Gastrocnemius medialis (tissue), 4 donors: ENCODE measurements around the gene IMPDH1. TPM values are rescaled to one million over a fixed set of nuclear protein-coding genes. Genes with fewer than 3 reads are reported as not detected.
A peak's percentile ranks its signal among the peaks of the same experiment; 100 is the strongest.

Experiments used
- ATAC-seq, 2 donors: fragments of 150-250 bp; one replicate each; pipeline ENCODE4 v1.9.1; 2016
- DNase-seq, 2 donors: peaks; one replicate each; pipeline ENCODE4 v3.0.0-alpha.2; 2019
- H3K27ac ChIP-seq, 4 donors: fragments of 200-600 bp; sonication (generic); 1 replicate in 1 of 4; 2 replicates in 3 of 4; pipeline ENCODE4 v1.5.1; 2016 to 2018; ENCODE audit warnings: mild to moderate bottlenecking in 2 of 4, moderate library complexity in 1 of 4
- H3K27me3 ChIP-seq, 3 donors: fragments of 200-600 bp; sonication (generic) in 2 of 3; 1 replicate in 1 of 3; 2 replicates in 2 of 3; pipeline versions ENCODE4 v1.5.1 to v1.6.0; 2016 to 2019; ENCODE audit warnings: mild to moderate bottlenecking in 1 of 3, moderate library complexity in 1 of 3
- H3K36me3 ChIP-seq, 2 donors: fragments of 200-600 bp; sonication (generic) in 1 of 2; one replicate each; pipeline ENCODE4 v1.5.1; 2017 to 2018
- H3K4me1 ChIP-seq, 2 donors: fragments of 200-600 bp; sonication (generic) in 1 of 2; one replicate each; pipeline ENCODE4 v1.5.1; 2016 to 2017; ENCODE audit warnings: mild to moderate bottlenecking in 2 of 2
- H3K4me3 ChIP-seq, 4 donors: fragments of 200-600 bp; sonication (generic) in 3 of 4; 1 replicate in 1 of 4; 2 replicates in 3 of 4; pipeline ENCODE4 v1.5.1; 2016 to 2019; ENCODE audit warnings: mild to moderate bottlenecking in 2 of 4
- H3K9me3 ChIP-seq, 3 donors: fragments of 200-600 bp; sonication (generic) in 2 of 3; 1 replicate in 1 of 3; 2 replicates in 2 of 3; pipeline ENCODE4 v1.5.1; 2016 to 2019
- POLR2A ChIP-seq, 2 donors: fragments of 450-650 bp; IDR thresholded peaks; one replicate each; pipeline ENCODE4 v1.6.1; 2017; ENCODE audit warnings: antibody characterized with exemption in 2 of 2, mild to moderate bottlenecking in 2 of 2, moderate library complexity in 2 of 2
- in situ Hi-C, 4 donors: fragments of 200-750 bp; cut with MboI; loops; one replicate each; pipeline versions ENCODE4 v1.15.0 to v1.8.0; 2017; ENCODE audit warnings: low sequenced_read_pairs in 4 of 4
- intact Hi-C: fragments of 100-400 bp; cut with DNase I; formaldehyde crosslinking; loops from one replicate; pipeline ENCODE4 v1.15.1; 2023; ENCODE audit warnings: low total_unique reads
- total RNA-seq, 4 donors: library from RNA; depleted of rRNA; stranded (reverse); fragments of >200 nt; gene quantifications; one replicate each; pipeline versions ENCODE4 v1.1.0 to v1.2.3, GENCODE V29; 2016
- TF ChIP-seq, protein P1 (sequence below), 5 experiments: fragments of 450-650 bp in 3 of 5; fragments of 200-600 bp in 2 of 5; sonication (generic) in 2 of 5; IDR thresholded peaks in 4 of 5; conservative IDR thresholded peaks in 1 of 5; 1 replicate in 4 of 5; 2 replicates in 1 of 5; pipeline ENCODE4 v1.5.1; 2016 to 2019; ENCODE audit warnings: antibody characterized with exemption in 5 of 5, mild to moderate bottlenecking in 3 of 5, moderate library complexity in 3 of 5

IMPDH1 gene
- total RNA-seq, 4 donors from 2014 or later, result 4.0 to 7.1 (median 4.9) TPM

DNA sequence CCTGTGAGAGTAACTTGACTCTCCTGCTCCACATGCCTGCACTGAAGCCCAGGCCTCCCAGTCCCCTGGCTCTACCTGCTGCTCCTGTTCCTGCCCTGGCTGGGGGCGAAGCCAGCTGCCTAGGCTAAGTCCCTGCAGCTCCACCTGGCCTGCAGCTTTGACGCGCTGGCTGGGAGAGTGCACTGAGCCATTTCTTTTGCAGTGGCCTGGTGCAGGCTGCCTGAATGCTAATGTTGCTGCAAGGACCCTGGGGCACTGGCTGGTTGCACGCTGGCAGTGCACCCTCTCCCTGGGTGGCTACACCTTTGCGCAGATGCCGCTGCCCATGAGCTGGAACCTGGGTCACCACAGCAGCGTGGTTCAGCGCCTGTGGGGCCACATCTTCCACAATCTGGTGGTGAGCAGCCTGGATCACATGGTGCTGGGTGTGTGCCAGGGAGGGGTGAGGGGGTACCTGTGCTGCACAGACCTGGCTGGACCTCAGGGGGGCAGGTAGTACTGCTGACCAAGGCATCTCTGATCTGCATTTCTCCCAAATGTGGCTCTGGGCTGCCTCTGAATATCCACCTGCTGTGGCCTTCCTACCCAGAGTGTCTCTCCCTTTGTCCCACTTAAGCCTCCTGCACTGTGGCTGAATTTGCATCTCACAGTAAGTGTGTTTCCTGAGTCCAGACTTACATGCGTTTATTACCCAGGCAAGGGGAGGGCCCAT, 20.0 kb downstream of the IMPDH1 start:
- in situ Hi-C loops (loop anchor here in 1 of 4 donors (5.0 kb wide), 1 partner anchor 42 kb away; no protein-coding TSS in a partner anchor), intact Hi-C loops (no loop called here)
- TF ChIP-seq, protein P1, sequence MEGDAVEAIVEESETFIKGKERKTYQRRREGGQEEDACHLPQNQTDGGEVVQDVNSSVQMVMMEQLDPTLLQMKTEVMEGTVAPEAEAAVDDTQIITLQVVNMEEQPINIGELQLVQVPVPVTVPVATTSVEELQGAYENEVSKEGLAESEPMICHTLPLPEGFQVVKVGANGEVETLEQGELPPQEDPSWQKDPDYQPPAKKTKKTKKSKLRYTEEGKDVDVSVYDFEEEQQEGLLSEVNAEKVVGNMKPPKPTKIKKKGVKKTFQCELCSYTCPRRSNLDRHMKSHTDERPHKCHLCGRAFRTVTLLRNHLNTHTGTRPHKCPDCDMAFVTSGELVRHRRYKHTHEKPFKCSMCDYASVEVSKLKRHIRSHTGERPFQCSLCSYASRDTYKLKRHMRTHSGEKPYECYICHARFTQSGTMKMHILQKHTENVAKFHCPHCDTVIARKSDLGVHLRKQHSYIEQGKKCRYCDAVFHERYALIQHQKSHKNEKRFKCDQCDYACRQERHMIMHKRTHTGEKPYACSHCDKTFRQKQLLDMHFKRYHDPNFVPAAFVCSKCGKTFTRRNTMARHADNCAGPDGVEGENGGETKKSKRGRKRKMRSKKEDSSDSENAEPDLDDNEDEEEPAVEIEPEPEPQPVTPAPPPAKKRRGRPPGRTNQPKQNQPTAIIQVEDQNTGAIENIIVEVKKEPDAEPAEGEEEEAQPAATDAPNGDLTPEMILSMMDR (IDR thresholded peaks at IDR 0.05 in 4 of 5, conservative IDR thresholded peaks at IDR 0.05 in 1 of 5), result no peak
- no peak for TF ChIP-seq POLR2A (IDR thresholded peaks at IDR 0.05)
- no peaks in the 10 kb centered on the region for H3K27me3 ChIP-seq
- H3K4me3 ChIP-seq, result no peak overlapping the region
- no peaks in the 10 kb centered on the region for H3K36me3 ChIP-seq
- no peaks in the 10 kb centered on the region for H3K9me3 ChIP-seq
- H3K4me1 ChIP-seq, result no peaks in the 10 kb centered on the region
- H3K27ac ChIP-seq, result no peak overlapping the region
- no peak for ATAC-seq
- DNase-seq, result no peak

DNA sequence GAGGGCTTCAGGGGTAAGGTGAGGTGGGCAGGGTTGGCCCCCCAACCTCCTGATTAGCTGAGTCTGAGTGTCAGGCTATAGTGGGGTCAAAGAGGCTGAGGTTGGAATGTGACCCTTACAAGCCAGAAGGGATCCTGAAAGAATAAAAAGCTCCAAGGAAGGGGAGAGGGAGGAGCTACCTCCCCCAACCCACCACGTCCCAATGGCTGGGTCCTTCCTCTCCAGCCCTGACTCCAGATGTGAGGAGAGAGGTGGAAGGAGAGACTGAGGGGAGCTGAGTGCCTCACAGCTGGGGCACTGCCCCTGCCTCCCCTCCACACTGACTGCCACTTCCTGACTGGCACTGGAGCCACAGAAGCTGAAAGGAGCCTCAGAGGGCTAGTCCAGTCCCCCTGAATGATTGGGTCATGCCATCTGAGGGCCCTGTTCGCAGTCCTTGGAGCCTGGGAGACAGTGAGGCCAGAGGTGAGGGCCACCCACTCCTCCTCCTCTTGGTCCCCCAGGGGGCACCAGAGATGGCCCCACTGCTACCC, 20.6 kb downstream of the IMPDH1 start:
- DNase-seq, result no peak
- no peak for ATAC-seq
- Histone ChIP-seq H3K36me3 (no peaks in the 10 kb centered on the region), H3K4me3 (no peak overlapping the region), H3K27me3 (no peaks in the 10 kb centered on the region), H3K4me1 (no peaks in the 10 kb centered on the region), H3K9me3 (no peaks in the 10 kb centered on the region), H3K27ac (no peak overlapping the region)
- TF ChIP-seq, protein P1 (IDR thresholded peaks at IDR 0.05 in 4 of 5, conservative IDR thresholded peaks at IDR 0.05 in 1 of 5), result no peak
- TF ChIP-seq POLR2A (IDR thresholded peaks at IDR 0.05), result no peak
- in situ Hi-C loops, result loop anchor here in 1 of 4 donors (5.0 kb wide), 1 partner anchor 42 kb away; no protein-coding TSS in a partner anchor
- intact Hi-C loops, result no loop called here

DNA sequence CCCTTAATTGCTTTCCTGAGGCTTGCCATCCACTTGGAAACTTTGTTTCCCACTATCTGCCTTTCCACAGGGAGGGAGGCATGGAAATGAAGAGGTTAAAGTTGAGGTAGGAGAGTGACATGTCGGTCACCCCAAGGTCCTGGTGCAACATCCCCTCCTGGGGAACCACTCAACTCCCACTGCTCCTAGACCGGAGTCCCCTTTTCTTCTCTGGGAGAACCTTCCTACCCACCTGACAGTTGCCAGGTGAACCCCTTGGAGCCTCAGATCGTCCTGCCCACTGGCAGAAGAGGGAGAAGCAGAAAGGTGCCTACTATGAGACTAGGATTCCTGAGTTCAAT, 21.7 kb downstream of the IMPDH1 start:
- TF ChIP-seq, protein P1 (IDR thresholded peaks at IDR 0.05 in 4 of 5, conservative IDR thresholded peaks at IDR 0.05 in 1 of 5), result no peak
- TF ChIP-seq POLR2A (IDR thresholded peaks at IDR 0.05), result no peak
- Histone ChIP-seq H3K27me3 (no peaks in the 10 kb centered on the region), H3K4me3 (no peak overlapping the region), H3K36me3 (no peaks in the 10 kb centered on the region), H3K27ac (no peak overlapping the region), H3K9me3 (no peaks in the 10 kb centered on the region), H3K4me1 (peaks cover 0 to 4% of the 10 kb centered on the region in 2 donors)
- in situ Hi-C loops (loop anchor here in 1 of 4 donors (5.0 kb wide), 1 partner anchor 41 kb away; no protein-coding TSS in a partner anchor), intact Hi-C loops (no loop called here)
- DNase-seq, result no peak
- ATAC-seq, result no peak

DNA sequence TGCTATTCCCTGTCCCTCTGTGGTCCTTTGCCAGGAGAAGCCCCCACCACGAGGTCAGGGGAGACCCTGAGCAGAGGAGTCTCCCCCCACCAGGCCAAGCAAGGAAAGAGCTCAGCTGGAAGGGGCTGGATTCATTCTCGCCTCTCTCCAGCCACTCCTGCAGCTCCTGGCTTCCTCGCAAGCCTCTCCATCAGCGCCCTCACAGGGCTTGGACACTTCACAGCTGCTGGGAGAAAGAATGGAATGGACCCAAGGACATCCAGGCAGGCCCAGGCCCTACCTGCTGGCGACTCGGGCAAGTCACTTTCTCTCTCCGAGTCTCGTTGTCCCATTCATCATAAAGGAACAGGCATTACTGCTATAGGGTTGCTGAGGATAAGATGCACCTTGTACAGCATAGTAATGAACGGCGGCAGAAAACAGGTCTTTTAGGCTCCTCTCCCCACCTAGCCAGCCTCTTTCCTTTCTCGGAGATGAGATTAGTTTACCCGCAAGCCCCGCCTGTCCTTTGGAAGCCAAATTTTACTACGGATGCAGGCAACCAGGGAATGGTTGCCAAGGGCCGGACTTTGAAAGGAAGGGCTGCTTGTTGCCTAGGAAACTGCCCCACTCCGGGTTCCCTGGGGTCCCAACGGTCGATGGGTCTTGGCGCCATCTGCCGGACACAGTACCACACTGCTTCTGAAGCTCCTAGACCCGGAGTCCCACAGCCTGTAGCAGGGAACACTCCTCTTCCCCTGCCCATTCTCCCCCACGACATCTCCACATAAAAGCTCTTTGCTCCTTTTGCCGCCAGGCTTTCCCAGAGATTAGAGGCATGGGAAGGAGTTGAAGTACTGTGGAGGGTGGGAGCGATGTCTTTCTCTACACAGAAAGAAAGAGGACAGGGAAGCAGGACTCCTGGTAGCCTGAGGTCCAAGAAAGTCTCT, 22.3 kb downstream of the IMPDH1 start:
- H3K4me1 ChIP-seq, result peaks cover 0 to 4% of the 10 kb centered on the region in 2 donors
- H3K27ac ChIP-seq, result no peak overlapping the region
- DNase-seq, result peak; percentile 53 to 60
- peak overlapping the region in 2 of 4 donors; percentile 6 to 30 for H3K4me3 ChIP-seq
- in situ Hi-C loops, result loop anchor here in 1 of 4 donors (5.0 kb wide), 1 partner anchor 40 kb away; no protein-coding TSS in a partner anchor
- TF ChIP-seq, protein P1 (IDR thresholded peaks at IDR 0.05 in 4 of 5, conservative IDR thresholded peaks at IDR 0.05 in 1 of 5), result peak; percentile 80 to 91 (median 84)
- no peak for TF ChIP-seq POLR2A (IDR thresholded peaks at IDR 0.05)
- no peaks in the 10 kb centered on the region for H3K27me3 ChIP-seq
- H3K36me3 ChIP-seq, result no peaks in the 10 kb centered on the region
- ATAC-seq, result peak; percentile 79 to 86
- H3K9me3 ChIP-seq, result no peaks in the 10 kb centered on the region
- intact Hi-C loops, result loop anchor here (1.0 kb wide), 1 partner anchor 40 kb away; no protein-coding TSS in a partner anchor
